Tibial artery (tissue), 4 donors: ENCODE measurements around the gene CPSF7.

Source experiments
- DNase-seq, 2 donors: peaks; one replicate each; pipeline ENCODE4 v3.0.0-alpha.2; 2019
- H3K27ac ChIP-seq, 2 donors: fragments of 200-600 bp; sonication (generic) in 1 of 2; 1 replicate in 1 of 2; 2 replicates in 1 of 2; pipeline ENCODE4 v1.5.1; 2018 to 2019; ENCODE audit warnings: mild to moderate bottlenecking in 1 of 2
- H3K27me3 ChIP-seq, 2 donors: fragments of 200-600 bp; sonication (generic) in 1 of 2; one replicate each; pipeline versions ENCODE4 v1.5.1 to v1.6.0; 2016 to 2019
- H3K36me3 ChIP-seq, 3 donors: fragments of 200-600 bp; sonication (generic) in 2 of 3; one replicate each; pipeline ENCODE4 v1.5.1; 2016 to 2019; ENCODE audit warnings: mild to moderate bottlenecking in 2 of 3
- H3K4me1 ChIP-seq, 4 donors: fragments of 200-600 bp; sonication (generic) in 2 of 4; 1 replicate in 3 of 4; 2 replicates in 1 of 4; pipeline ENCODE4 v1.5.1; 2016 to 2019
- H3K4me3 ChIP-seq, 2 donors: fragments of 200-600 bp; sonication (generic) in 1 of 2; 1 replicate in 1 of 2; 2 replicates in 1 of 2; pipeline ENCODE4 v1.5.1; 2018 to 2019; ENCODE audit warnings: mild to moderate bottlenecking in 2 of 2
- H3K9me3 ChIP-seq, 3 donors: fragments of 200-600 bp; sonication (generic) in 1 of 3; one replicate each; pipeline ENCODE4 v1.5.1; 2016 to 2019
- CTCF ChIP-seq, 2 experiments: fragments of 200-600 bp in 1 of 2; fragments of 450-650 bp in 1 of 2; IDR thresholded peaks; one replicate each; pipeline ENCODE4 v1.5.1; 2017 to 2019; ENCODE audit warnings: antibody characterized with exemption in 2 of 2, mild to moderate bottlenecking in 1 of 2, moderate library complexity in 1 of 2
- intact Hi-C: fragments of 100-400 bp; cut with DNase I; formaldehyde crosslinking; loops from one replicate; pipeline ENCODE4 v1.15.0; 2023; ENCODE audit warnings: low total_unique reads

The CPSF7 gene

GRCh38 chr11:61447601-61448551 lies 18.1 kb upstream of the CPSF7 start:
- no peak for TF ChIP-seq CTCF (IDR thresholded peaks at IDR 0.05)
- Histone ChIP-seq H3K4me3 (no peak overlapping the region), H3K4me1 (peaks cover 0 to 42% (median 22%) of the 10 kb centered on the region in 4 donors), H3K9me3 (no peaks in the 10 kb centered on the region), H3K36me3 (peaks cover 15 to 60% (median 22%) of the 10 kb centered on the region in 3 donors), H3K27me3 (no peaks in the 10 kb centered on the region), H3K27ac (peak overlapping the region; percentile 51 to 57)
- no peak for DNase-seq
- intact Hi-C loops = loop anchor here (2.0 kb wide), 1 partner anchor 69 kb away; no protein-coding TSS in a partner anchor

- DNase-seq = peak; percentile 92 to 95
- TF ChIP-seq CTCF (IDR thresholded peaks at IDR 0.05) = peak; percentile 86 to 91
- Histone ChIP-seq H3K36me3 (peaks cover 15 to 72% (median 22%) of the 10 kb centered on the region in 3 donors), H3K4me1 (peaks cover 0 to 42% (median 22%) of the 10 kb centered on the region in 4 donors), H3K9me3 (no peaks in the 10 kb centered on the region), H3K4me3 (no peak overlapping the region), H3K27ac (peak overlapping the region; percentile 51 to 57), H3K27me3 (no peaks in the 10 kb centered on the region)
- intact Hi-C loops = loop anchor here (2.0 kb wide), 1 partner anchor 71 kb away; no protein-coding TSS in a partner anchor
Measured at GRCh38 chr11:61446211-61446651, 16.5 kb upstream of the CPSF7 start.

GRCh38 chr11:61445516-61445915 lies 15.7 kb upstream of the CPSF7 start:
- Histone ChIP-seq H3K27me3 (no peaks in the 10 kb centered on the region), H3K4me1 (peaks cover 0 to 42% (median 22%) of the 10 kb centered on the region in 4 donors), H3K27ac (peak overlapping the region; percentile 41 to 57), H3K9me3 (no peaks in the 10 kb centered on the region), H3K36me3 (peaks cover 15 to 72% (median 24%) of the 10 kb centered on the region in 3 donors), H3K4me3 (no peak overlapping the region)
- no peak for TF ChIP-seq CTCF (IDR thresholded peaks at IDR 0.05)
- DNase-seq = no peak
- intact Hi-C loops = no loop called here

GRCh38 chr11:61442616-61443015 lies 12.8 kb upstream of the CPSF7 start:
- no peak for DNase-seq
- peaks cover 35 to 92% (median 40%) of the 10 kb centered on the region in 3 donors for H3K36me3 ChIP-seq
- intact Hi-C loops = no loop called here

DNA sequence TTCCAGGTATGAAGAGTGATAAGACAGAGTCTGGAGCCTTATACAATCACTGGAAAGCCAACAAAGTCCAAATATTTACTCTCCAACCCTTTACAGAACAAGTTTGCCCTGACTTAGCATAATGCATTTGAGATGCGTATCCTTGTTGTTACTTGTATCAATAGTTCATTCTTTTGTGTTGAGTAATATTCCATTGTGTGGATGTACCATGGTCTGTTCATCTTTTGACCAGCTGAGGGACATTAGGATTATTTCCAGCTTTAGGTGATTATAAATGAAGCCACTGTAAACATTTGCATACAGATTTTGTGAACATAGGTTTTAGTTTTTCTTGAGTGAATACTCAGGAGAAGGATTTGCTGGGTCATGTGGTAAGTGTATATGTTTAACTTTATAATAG lies 9.8 kb upstream of the CPSF7 start:
- intact Hi-C loops = no loop called here
- no peak for TF ChIP-seq CTCF (IDR thresholded peaks at IDR 0.05)
- no peak overlapping the region for H3K4me3 ChIP-seq
- peaks cover 35 to 84% (median 37%) of the 10 kb centered on the region in 3 donors for H3K36me3 ChIP-seq
- no peak overlapping the region for H3K27ac ChIP-seq
- no peaks in the 10 kb centered on the region for H3K9me3 ChIP-seq
- peaks cover 0 to 17% (median 6%) of the 10 kb centered on the region in 4 donors for H3K4me1 ChIP-seq
- no peak for DNase-seq
- no peaks in the 10 kb centered on the region for H3K27me3 ChIP-seq

More at GRCh38 chr11:61442616-61443015, 12.8 kb upstream of the CPSF7 start:
- no peak for TF ChIP-seq CTCF (IDR thresholded peaks at IDR 0.05)
- Histone ChIP-seq H3K27me3 (no peaks in the 10 kb centered on the region), H3K4me1 (peaks cover 0 to 26% (median 16%) of the 10 kb centered on the region in 4 donors), H3K4me3 (no peak overlapping the region), H3K27ac (no peak overlapping the region), H3K9me3 (no peaks in the 10 kb centered on the region)
